Bronchial epithelial cell (primary cell): Measurements from ENCODE around the gene PRR16. TPM values are rescaled to one million over a fixed set of nuclear protein-coding genes. Genes with fewer than 3 reads are reported as not detected.

ENCODE experiments used
- DNase-seq: peaks from one replicate; pipeline ENCODE4 v3.0.0-alpha.2; 2010; ENCODE audit warnings: low read depth
- FAIRE-seq: peaks from 2 replicates; lab custom pipeline; 2011; peaks lifted over from hg19 to GRCh38; lab: Jason Lieb, UNC
- H3K27me3 ChIP-seq: 2 replicates; pipeline ENCODE4 v1.5.1; 2011; ENCODE audit warnings: low read length; ENCODE audit not compliant: control insufficient read depth, insufficient read depth
- H3K36me3 ChIP-seq: 2 replicates; pipeline ENCODE4 v1.5.1; 2011; ENCODE audit warnings: low read length; ENCODE audit not compliant: control insufficient read depth, insufficient read depth
- H3K4me3 ChIP-seq: 2 replicates; pipeline ENCODE4 v1.5.1; 2011; ENCODE audit warnings: mild to moderate bottlenecking, low read depth, low read length, control low read depth
- total RNA-seq: library from RNA; depleted of rRNA; stranded (reverse); fragments of >200 nt; gene quantifications from 2 replicates; pipeline ENCODE4 v1.2.1, GENCODE V29; 2014
- TF ChIP-seq, protein P1 (sequence below): IDR thresholded peaks from 2 replicates; pipeline ENCODE4 v1.5.1; 2011; ENCODE audit warnings: mild to moderate bottlenecking, moderate library complexity, low read length, control low read depth, inconsistent platforms; ENCODE audit not compliant: insufficient read depth, severe bottlenecking

Gene PRR16
- total RNA-seq, 1 donor from 2014 or later = 0.53 TPM

DNA sequence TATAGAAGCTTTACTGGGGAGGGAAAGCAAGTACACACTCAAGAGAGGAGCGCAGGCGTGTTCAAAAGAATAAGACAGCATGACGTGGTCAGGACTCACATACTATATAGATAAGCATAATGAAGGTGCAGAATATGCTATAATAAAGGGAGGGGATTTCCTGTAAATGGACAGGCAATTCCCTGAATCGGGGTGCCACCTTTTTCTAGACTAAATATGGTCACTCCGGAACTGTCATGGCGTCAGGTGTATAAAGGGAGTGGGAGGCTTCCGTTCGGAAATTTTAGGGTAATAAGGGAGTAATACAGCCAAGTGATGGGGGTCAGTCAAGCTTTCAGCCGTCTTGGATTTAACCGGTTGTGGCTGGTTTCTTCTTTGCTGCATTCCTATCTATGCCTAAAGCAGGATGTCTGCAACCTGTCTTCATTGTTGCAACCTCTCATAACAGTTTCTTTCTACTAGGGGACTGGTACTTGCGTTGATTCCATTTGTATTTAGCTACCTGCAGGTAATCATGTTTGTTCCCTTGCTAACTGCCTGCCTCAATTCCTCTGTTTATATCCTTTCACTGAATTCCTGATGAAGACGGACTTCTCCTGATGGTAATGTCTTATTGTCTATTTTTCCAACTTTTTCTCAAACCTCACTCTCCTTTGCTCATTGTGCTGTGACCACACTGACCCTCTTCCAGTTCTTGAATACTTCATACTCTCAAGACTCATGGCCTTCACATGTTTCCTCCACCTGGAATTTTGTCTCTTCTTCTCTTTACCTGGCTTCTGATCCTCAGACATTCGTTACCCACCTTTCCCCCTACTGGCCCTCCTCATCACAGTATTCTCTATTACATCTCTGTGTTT, 48.9 kb downstream of the PRR16 start:
- FAIRE-seq (no peak), DNase-seq (no peak)
- no peaks in the 10 kb centered on the region for H3K27me3 ChIP-seq
- H3K4me3 ChIP-seq = no peak overlapping the region
- no peaks in the 10 kb centered on the region for H3K36me3 ChIP-seq
- TF ChIP-seq, protein P1, sequence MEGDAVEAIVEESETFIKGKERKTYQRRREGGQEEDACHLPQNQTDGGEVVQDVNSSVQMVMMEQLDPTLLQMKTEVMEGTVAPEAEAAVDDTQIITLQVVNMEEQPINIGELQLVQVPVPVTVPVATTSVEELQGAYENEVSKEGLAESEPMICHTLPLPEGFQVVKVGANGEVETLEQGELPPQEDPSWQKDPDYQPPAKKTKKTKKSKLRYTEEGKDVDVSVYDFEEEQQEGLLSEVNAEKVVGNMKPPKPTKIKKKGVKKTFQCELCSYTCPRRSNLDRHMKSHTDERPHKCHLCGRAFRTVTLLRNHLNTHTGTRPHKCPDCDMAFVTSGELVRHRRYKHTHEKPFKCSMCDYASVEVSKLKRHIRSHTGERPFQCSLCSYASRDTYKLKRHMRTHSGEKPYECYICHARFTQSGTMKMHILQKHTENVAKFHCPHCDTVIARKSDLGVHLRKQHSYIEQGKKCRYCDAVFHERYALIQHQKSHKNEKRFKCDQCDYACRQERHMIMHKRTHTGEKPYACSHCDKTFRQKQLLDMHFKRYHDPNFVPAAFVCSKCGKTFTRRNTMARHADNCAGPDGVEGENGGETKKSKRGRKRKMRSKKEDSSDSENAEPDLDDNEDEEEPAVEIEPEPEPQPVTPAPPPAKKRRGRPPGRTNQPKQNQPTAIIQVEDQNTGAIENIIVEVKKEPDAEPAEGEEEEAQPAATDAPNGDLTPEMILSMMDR = no peak

DNA sequence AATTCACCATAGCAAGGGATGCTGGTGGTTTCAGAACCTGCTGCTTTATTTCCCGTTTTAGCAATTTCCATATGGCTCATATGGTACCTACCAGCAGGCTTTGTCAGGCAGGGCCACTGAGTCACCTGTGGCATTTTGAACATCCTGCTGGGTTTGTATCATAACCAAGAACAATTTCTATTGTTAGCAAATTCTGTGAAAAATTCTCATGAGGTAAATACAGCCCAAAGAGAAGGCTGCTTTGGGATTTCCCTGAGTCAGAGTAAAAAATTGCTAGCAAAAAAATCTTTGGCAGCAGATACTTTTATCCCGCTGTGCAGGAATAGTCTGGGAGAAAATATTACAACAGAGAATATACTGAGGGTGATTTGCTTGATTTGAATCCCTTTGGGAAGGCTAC, 52.7 kb downstream of the PRR16 start:
- no peak for DNase-seq

DNA sequence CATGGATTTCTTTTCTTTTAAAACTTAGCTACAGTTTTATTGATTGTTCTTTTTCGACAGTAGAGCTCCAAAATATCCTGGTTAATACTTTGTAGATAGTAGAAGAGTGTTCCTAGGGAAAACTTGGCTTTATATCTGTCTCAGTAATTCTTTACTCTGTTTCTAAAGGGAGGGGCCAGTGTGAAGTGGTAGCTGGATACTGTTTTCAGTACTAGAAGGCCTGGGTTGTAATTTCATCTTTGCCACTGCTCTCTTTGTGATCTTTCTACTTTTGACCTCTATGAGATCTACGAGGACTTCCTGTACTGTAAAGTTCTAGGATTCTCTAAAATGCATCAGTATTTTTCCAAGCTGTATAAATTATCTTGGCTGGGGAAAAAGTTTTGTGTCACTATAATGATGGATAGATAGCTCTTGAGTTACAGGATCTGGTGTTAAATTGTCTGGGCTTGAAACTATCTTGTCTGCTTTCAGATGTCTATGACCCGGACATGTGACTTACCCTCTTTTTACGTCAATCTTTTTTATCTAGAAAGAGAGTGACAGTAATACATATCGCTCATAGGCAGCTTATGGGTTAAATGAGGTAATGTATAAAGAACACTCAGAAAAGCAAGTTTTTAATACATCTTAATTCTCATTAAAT, 53.6 kb downstream of the PRR16 start:
- TF ChIP-seq, protein P1 = no peak
- Histone ChIP-seq H3K27me3 (no peaks in the 10 kb centered on the region), H3K4me3 (no peak overlapping the region), H3K36me3 (no peaks in the 10 kb centered on the region)
- DNase-seq (no peak), FAIRE-seq (no peak)

More for the DNA sequence above, 52.7 kb downstream of the PRR16 start:
- Histone ChIP-seq H3K27me3 (no peaks in the 10 kb centered on the region), H3K36me3 (no peaks in the 10 kb centered on the region), H3K4me3 (no peak overlapping the region)
- TF ChIP-seq, protein P1 = no peak
- no peak for FAIRE-seq

DNA sequence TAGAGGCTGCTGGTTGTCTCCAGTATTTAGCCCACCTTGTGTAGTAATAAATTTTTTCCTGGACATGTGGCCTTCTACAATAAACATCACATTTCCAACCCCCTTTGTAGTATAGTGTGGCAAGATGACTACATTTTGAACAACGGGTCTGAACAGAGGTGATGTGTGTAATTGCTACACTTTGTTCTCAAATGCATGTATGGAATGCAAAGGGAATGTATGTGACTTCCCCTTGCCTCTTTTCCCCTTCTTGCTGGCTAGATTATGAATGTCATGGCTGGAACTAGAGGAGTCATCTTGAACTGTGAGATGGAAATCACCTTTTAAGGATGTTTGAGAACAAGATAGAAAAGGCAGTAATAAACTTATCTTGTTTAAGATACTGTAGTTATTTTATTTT, 54.5 kb downstream of the PRR16 start:
- FAIRE-seq = no peak
- Histone ChIP-seq H3K4me3 (no peak overlapping the region), H3K36me3 (no peaks in the 10 kb centered on the region), H3K27me3 (no peaks in the 10 kb centered on the region)
- no peak for DNase-seq
- TF ChIP-seq, protein P1 = no peak

DNA sequence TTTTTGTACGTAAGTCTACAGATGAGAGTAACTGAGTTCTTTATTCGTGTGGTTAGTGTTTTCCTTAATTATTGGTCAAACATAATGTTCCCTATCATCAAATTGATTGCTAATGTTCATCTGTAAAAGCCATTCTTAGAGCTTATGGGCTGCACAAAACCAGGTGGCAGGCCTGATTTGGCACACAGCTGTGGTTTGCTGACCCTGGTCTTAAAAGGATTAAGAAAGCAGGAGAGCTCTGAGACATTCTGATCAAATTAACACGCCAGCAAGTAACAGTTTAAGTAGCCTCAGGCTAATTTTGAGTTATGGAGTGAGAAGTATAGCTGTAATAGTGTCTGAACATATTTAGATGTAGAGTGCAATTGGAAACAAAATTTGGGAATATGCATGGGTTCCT, 63.2 kb downstream of the PRR16 start:
- TF ChIP-seq, protein P1 = no peak
- Histone ChIP-seq H3K27me3 (no peaks in the 10 kb centered on the region), H3K4me3 (no peak overlapping the region), H3K36me3 (no peaks in the 10 kb centered on the region)
- FAIRE-seq (no peak), DNase-seq (no peak)
